K562 (cell line): ENCODE measurements around the gene SLC35B1. TPM values are rescaled to one million over a fixed set of nuclear protein-coding genes. Genes with fewer than 3 reads are reported as not detected.

Source experiments
- ADNP ChIP-seq: fragments of 200-800 bp; sonication (Bioruptor generic); IDR thresholded peaks from 2 replicates; pipeline ENCODE4 v1.6.1; 2016; ENCODE audit warnings: missing genetic modification characterization, missing compliant biosample characterization
- ASH1L ChIP-seq: fragments of 450-650 bp; IDR thresholded peaks from 2 replicates; pipeline ENCODE4 v1.6.1; 2018; ENCODE audit warnings: borderline replicate concordance, mild to moderate bottlenecking, low read depth; ENCODE audit not compliant: partially characterized antibody
- EP400 ChIP-seq: fragments of 450-650 bp; IDR thresholded peaks from 2 replicates; pipeline ENCODE4 v1.6.1; 2017; ENCODE audit warnings: antibody characterized with exemption, mild to moderate bottlenecking, moderate library complexity
- FOSL1 ChIP-seq: fragments of 200-800 bp; sonication (Bioruptor generic); conservative IDR thresholded peaks from 2 replicates; pipeline ENCODE4 v1.6.1; 2016; ENCODE audit warnings: missing genetic modification characterization, missing compliant biosample characterization
- GABPB1 ChIP-seq: sonication (generic); formaldehyde crosslinking; IDR thresholded peaks from 2 replicates; pipeline ENCODE4 v1.8.0; 2022; ENCODE audit warnings: mild to moderate bottlenecking, missing genetic modification reagents
- MCM2 ChIP-seq: fragments of 450-650 bp; IDR thresholded peaks from 2 replicates; pipeline ENCODE4 v1.6.1; 2017; ENCODE audit warnings: low read depth, mild to moderate bottlenecking
- MED1 ChIP-seq: sonication (generic); formaldehyde crosslinking; IDR thresholded peaks from 2 replicates; pipeline ENCODE4 v1.8.1; 2023; ENCODE audit warnings: missing genetic modification reagents, borderline replicate concordance
- MXD1 ChIP-seq: fragments of 250-450 bp; sonication (Bioruptor Pico); IDR thresholded peaks from 2 replicates; pipeline ENCODE4 v1.8.0; 2021; ENCODE audit warnings: borderline replicate concordance, mild to moderate bottlenecking, moderate library complexity; ENCODE audit not compliant: poor library complexity, severe bottlenecking
- NKRF ChIP-seq: fragments of 450-650 bp; IDR thresholded peaks from 2 replicates; pipeline ENCODE4 v1.6.1; 2016; ENCODE audit warnings: borderline replicate concordance
- POLR2H ChIP-seq: IDR thresholded peaks from 2 replicates; pipeline ENCODE4 v1.6.1; 2016; ENCODE audit warnings: missing genetic modification characterization, low read depth, mild to moderate bottlenecking, control low read depth, missing compliant biosample characterization, moderate library complexity
- PURB ChIP-seq: sonication (generic); formaldehyde crosslinking; IDR thresholded peaks from 2 replicates; pipeline ENCODE4 v1.9.0; 2021; ENCODE audit warnings: low read depth, mild to moderate bottlenecking, missing genetic modification reagents
- ZKSCAN1 ChIP-seq: fragments of 150-350 bp; IDR thresholded peaks from 2 replicates; pipeline ENCODE4 v1.6.1; 2016; ENCODE audit warnings: low read depth, low read length
- polyA plus RNA-seq, 8 experiments: library from polyadenylated mRNA; depleted of rRNA in 4 of 8; stranded (reverse) in 5 of 8; unstranded in 3 of 8; fragments of >200 nt; fragmentation: Nextera tagmentation in 2 of 8; fragmentation: Illumina TruSeq in 1 of 8; extraction: Ambion mirVana in 2 of 8; extraction: Trizol in 1 of 8; gene quantifications; 2 replicates each; pipeline versions ENCODE4 v1.2.1 to v1.2.3, GENCODE V29; 2011 to 2014; ENCODE audit warnings: inconsistent platforms in 1 of 8, missing spikeins in 1 of 8
- total RNA-seq, 7 experiments: library from RNA; depleted of rRNA in 6 of 7; stranded (reverse); fragments of >200 nt in 6 of 7; fragmentation: Illumina TruSeq in 2 of 7; extraction: Trizol in 2 of 7; gene quantifications; 2 replicates each; pipeline versions ENCODE4 v1.2.1 to v1.2.3, GENCODE V29; 2011 to 2021; ENCODE audit warnings: low replicate concordance in 1 of 7
- TF ChIP-seq, protein P1 (sequence below): fragments of 250-450 bp; sonication (Bioruptor Pico); IDR thresholded peaks from 2 replicates; pipeline ENCODE4 v1.4.0; 2020; ENCODE audit warnings: mild to moderate bottlenecking, moderate library complexity, borderline replicate concordance
- TF ChIP-seq, protein P2 (sequence below): fragments of 450-650 bp; IDR thresholded peaks from 2 replicates; pipeline ENCODE4 v1.6.1; 2016; ENCODE audit warnings: mild to moderate bottlenecking
- TF ChIP-seq, protein P3 (sequence below), 2 experiments: IDR thresholded peaks; 2 replicates each; pipeline ENCODE4 v1.6.1; 2012; ENCODE audit warnings: improper control_type of control experiment in 2 of 2, low read depth in 2 of 2, low read length in 2 of 2, borderline replicate concordance in 1 of 2

SLC35B1 gene
- total and polyA plus RNA-seq, 9 of the 15 experiments (the other 6 are each of a cell fraction or from before 2014, with no cell fraction given): 51.4 to 87.9 (median 66.3) TPM

GRCh38 chr17:49707608-49708514, at the start of gene SLC35B1 (continued):
- no peak for TF ChIP-seq ADNP (tag)
- peak; percentile 78; the same call in 1 of the 2 replicates for TF ChIP-seq GABPB1 (CRISPR knock-in tag)
- TF ChIP-seq NKRF: peak; percentile 82
- TF ChIP-seq, protein P1, sequence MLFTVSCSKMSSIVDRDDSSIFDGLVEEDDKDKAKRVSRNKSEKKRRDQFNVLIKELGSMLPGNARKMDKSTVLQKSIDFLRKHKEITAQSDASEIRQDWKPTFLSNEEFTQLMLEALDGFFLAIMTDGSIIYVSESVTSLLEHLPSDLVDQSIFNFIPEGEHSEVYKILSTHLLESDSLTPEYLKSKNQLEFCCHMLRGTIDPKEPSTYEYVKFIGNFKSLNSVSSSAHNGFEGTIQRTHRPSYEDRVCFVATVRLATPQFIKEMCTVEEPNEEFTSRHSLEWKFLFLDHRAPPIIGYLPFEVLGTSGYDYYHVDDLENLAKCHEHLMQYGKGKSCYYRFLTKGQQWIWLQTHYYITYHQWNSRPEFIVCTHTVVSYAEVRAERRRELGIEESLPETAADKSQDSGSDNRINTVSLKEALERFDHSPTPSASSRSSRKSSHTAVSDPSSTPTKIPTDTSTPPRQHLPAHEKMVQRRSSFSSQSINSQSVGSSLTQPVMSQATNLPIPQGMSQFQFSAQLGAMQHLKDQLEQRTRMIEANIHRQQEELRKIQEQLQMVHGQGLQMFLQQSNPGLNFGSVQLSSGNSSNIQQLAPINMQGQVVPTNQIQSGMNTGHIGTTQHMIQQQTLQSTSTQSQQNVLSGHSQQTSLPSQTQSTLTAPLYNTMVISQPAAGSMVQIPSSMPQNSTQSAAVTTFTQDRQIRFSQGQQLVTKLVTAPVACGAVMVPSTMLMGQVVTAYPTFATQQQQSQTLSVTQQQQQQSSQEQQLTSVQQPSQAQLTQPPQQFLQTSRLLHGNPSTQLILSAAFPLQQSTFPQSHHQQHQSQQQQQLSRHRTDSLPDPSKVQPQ (CRISPR knock-in tag): no peak
- no peak for TF ChIP-seq PURB (CRISPR knock-in tag)
- TF ChIP-seq ZKSCAN1: no peak; the same call in 1 of the 2 replicates
- TF ChIP-seq, protein P2, sequence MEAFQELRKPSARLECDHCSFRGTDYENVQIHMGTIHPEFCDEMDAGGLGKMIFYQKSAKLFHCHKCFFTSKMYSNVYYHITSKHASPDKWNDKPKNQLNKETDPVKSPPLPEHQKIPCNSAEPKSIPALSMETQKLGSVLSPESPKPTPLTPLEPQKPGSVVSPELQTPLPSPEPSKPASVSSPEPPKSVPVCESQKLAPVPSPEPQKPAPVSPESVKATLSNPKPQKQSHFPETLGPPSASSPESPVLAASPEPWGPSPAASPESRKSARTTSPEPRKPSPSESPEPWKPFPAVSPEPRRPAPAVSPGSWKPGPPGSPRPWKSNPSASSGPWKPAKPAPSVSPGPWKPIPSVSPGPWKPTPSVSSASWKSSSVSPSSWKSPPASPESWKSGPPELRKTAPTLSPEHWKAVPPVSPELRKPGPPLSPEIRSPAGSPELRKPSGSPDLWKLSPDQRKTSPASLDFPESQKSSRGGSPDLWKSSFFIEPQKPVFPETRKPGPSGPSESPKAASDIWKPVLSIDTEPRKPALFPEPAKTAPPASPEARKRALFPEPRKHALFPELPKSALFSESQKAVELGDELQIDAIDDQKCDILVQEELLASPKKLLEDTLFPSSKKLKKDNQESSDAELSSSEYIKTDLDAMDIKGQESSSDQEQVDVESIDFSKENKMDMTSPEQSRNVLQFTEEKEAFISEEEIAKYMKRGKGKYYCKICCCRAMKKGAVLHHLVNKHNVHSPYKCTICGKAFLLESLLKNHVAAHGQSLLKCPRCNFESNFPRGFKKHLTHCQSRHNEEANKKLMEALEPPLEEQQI: peak; percentile 88
- TF ChIP-seq EP400: peak; percentile 99
- no peak; the same call in 1 of the 2 replicates for TF ChIP-seq FOSL1 (tag)
- no peak for TF ChIP-seq ASH1L
- TF ChIP-seq, protein P3, sequence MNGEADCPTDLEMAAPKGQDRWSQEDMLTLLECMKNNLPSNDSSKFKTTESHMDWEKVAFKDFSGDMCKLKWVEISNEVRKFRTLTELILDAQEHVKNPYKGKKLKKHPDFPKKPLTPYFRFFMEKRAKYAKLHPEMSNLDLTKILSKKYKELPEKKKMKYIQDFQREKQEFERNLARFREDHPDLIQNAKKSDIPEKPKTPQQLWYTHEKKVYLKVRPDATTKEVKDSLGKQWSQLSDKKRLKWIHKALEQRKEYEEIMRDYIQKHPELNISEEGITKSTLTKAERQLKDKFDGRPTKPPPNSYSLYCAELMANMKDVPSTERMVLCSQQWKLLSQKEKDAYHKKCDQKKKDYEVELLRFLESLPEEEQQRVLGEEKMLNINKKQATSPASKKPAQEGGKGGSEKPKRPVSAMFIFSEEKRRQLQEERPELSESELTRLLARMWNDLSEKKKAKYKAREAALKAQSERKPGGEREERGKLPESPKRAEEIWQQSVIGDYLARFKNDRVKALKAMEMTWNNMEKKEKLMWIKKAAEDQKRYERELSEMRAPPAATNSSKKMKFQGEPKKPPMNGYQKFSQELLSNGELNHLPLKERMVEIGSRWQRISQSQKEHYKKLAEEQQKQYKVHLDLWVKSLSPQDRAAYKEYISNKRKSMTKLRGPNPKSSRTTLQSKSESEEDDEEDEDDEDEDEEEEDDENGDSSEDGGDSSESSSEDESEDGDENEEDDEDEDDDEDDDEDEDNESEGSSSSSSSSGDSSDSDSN (IDR thresholded peaks at IDR 0.05; ENCODE audit: borderline replicate concordance in 1 of 2, low read depth in 2 of 2, low read length in 2 of 2): 0 out of 4 replicates have a peak, but pooled peaks of 1 of the 2 experiments have one; percentile 49
- TF ChIP-seq MED1 (CRISPR knock-in tag): no peak
- peak; percentile 88 for TF ChIP-seq POLR2H (tag)
- no peak for TF ChIP-seq MXD1 (CRISPR knock-in tag)
- no peak for TF ChIP-seq MCM2
